Heart left ventricle (tissue), 16 donors: ENCODE measurements around the gene COL16A1. TPM values are rescaled to one million over a fixed set of nuclear protein-coding genes. Genes with fewer than 3 reads are reported as not detected.
A peak's percentile ranks its signal among the peaks of the same experiment; 100 is the strongest.

Source experiments
- ATAC-seq, 4 donors: fragments of 200-7000 bp; cut with Tn5 transposase; one replicate each; pipeline ENCODE4 v1.9.1; 2020 to 2022; ENCODE audit warnings: moderate library complexity in 4 of 4, mild to moderate bottlenecking in 3 of 4, moderate number of reproducible peaks in 1 of 4
- DNase-seq, 5 donors: peaks; one replicate each; pipeline ENCODE4 v3.0.0-alpha.2; 2020
- H3K27ac ChIP-seq, 12 donors: fragments of 200-600 bp; sonication (generic) in 4 of 12; one replicate each; pipeline versions ENCODE4 v1.5.0 to v1.8.0; 2016 to 2022; ENCODE audit warnings: mild to moderate bottlenecking in 2 of 12
- H3K27me3 ChIP-seq, 9 donors: fragments of 200-600 bp; sonication (generic) in 2 of 9; one replicate each; pipeline versions ENCODE4 v1.5.1 to v1.8.0; 2016 to 2022; ENCODE audit warnings: mild to moderate bottlenecking in 3 of 9
- H3K36me3 ChIP-seq, 9 donors: fragments of 200-600 bp; sonication (generic) in 2 of 9; one replicate each; pipeline versions ENCODE4 v1.5.0 to v1.8.0; 2018 to 2022; ENCODE audit warnings: mild to moderate bottlenecking in 2 of 9
- H3K4me1 ChIP-seq, 12 donors: fragments of 200-600 bp; sonication (generic) in 4 of 12; one replicate each; pipeline versions ENCODE4 v1.5.0 to v1.8.0; 2016 to 2022; ENCODE audit warnings: mild to moderate bottlenecking in 3 of 12
- H3K4me3 ChIP-seq, 12 donors: fragments of 200-600 bp; sonication (generic) in 4 of 12; one replicate each; pipeline versions ENCODE4 v1.5.0 to v1.8.0; 2017 to 2022; ENCODE audit warnings: mild to moderate bottlenecking in 9 of 12, moderate library complexity in 4 of 12
- H3K9me3 ChIP-seq, 12 donors: fragments of 200-600 bp; sonication (generic) in 4 of 12; one replicate each; pipeline versions ENCODE4 v1.5.0 to v1.8.0; 2016 to 2022; ENCODE audit warnings: mild to moderate bottlenecking in 1 of 12
- POLR2A ChIP-seq, 2 donors: fragments of 450-650 bp; IDR thresholded peaks; one replicate each; pipeline ENCODE4 v1.6.1; 2017; ENCODE audit warnings: antibody characterized with exemption in 2 of 2, mild to moderate bottlenecking in 2 of 2, moderate library complexity in 2 of 2
- WGBS, 4 donors: extraction: QIAGEN DNeasy Blood & Tissue Kit in 2 of 4; methylation state at CpG; one replicate each; pipeline versions ENCODE4 v1.1.5 to v1.1.7; 2013 to 2018; 5-methylcytosine and 5-hydroxymethylcytosine counted together
- intact Hi-C, 10 donors: fragments of 100-400 bp; cut with DNase I; formaldehyde crosslinking; loops; one replicate each; pipeline versions ENCODE4 v1.11.1 to v1.14.2; 2022
- polyA plus RNA-seq, 2 donors: library from polyadenylated mRNA; stranded (reverse); fragments of 200-250 nt; gene quantifications; one replicate each; pipeline ENCODE4 v1.2.3, GENCODE V29; 2013
- total RNA-seq, 9 donors: library from RNA; depleted of rRNA in 2 of 9; stranded (reverse); fragments of >200 nt in 2 of 9; fragmentation: NEBNext Ultra II Directional in 3 of 9; extraction: Animal tissue kit (Norgen Biotek cat#: 25700) in 3 of 9; gene quantifications; one replicate each; pipeline versions ENCODE4 v1.1.0 to v1.2.4, GENCODE V29; 2016 to 2023
- TF ChIP-seq, protein P1 (sequence below), 12 donors: fragments of 200-600 bp; sonication (generic) in 4 of 12; IDR thresholded peaks; one replicate each; pipeline versions ENCODE4 v1.5.0 to v1.8.0; 2018 to 2022; ENCODE audit warnings: antibody characterized with exemption in 12 of 12, mild to moderate bottlenecking in 5 of 12
- donor health status: ischemic (EF 13 %, LVEDD 7.1; RV severe dilation, severe dysfunction).
- donor health status: healthy with polysubstance abuse.
- donor health status: DM: no; HTN: yes; CAD: no.
- donor health status: DM: no; HTN: no; CAD: no.
- donor health status: ischemic (EF 25% LVEDD 6.9; RV normal size, moderate dysfunction).
- donor health status: ischemic (EF 25% LVEDD 5.7; RV mildly dilated, moderate dysfunction).
- donor health status: healthy.
- donor health status: DM: yes; HTN: yes; CAD: no.
- donor health status: ischemic (EF 35%, LVEDD 5.7; RV mildly dilated, moderate dysfunction).
- donor health status: nonischemic (EF 11% LVEDD 7.7; RV severe dilation, severe dysfunction).
- donor health status: DM: yes; HTN: yes; CAD: no.
- donor health status: PGD.
- donor health status: ischemic (EF 29% LVEDD 5.4; RV normal size, mild dysfunction).
- donor health status: nonischemic (EF 23%, LVEDD 6.1; RV moderate dilation, normal function).

The COL16A1 gene
- total and polyA plus RNA-seq, 11 donors, result 7.5 to 24.1 (median 13.1) TPM

DNA sequence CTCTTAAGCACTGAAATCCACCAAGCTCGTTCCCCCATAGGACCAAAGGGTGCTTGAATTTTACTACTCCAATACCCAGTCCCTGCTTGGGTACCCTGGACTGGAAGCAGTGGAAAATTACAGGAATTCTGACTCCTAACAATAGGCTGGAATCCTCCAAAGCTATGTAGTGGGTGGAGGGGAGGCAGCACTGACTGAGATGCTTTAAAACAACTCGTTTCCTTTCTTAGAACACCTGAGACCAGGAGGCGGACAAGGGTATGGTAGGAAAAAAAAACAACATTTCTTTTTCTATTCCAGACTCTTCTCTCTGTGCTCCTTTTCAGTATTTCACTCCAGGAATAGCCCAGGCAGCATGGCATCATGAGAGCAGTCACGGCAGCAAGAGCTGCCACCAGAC, 61.5 kb downstream of the COL16A1 start:
- intact Hi-C loops, result no loop called here
- H3K9me3 ChIP-seq, result no peaks in the 10 kb centered on the region
- H3K4me1 ChIP-seq, result peaks cover 0 to 85% (median 68%) of the 10 kb centered on the region in 12 donors
- H3K36me3 ChIP-seq, result peaks cover 0 to 9% (median 0%) of the 10 kb centered on the region in 9 donors
- no peak overlapping the region for H3K4me3 ChIP-seq
- TF ChIP-seq, protein P1, sequence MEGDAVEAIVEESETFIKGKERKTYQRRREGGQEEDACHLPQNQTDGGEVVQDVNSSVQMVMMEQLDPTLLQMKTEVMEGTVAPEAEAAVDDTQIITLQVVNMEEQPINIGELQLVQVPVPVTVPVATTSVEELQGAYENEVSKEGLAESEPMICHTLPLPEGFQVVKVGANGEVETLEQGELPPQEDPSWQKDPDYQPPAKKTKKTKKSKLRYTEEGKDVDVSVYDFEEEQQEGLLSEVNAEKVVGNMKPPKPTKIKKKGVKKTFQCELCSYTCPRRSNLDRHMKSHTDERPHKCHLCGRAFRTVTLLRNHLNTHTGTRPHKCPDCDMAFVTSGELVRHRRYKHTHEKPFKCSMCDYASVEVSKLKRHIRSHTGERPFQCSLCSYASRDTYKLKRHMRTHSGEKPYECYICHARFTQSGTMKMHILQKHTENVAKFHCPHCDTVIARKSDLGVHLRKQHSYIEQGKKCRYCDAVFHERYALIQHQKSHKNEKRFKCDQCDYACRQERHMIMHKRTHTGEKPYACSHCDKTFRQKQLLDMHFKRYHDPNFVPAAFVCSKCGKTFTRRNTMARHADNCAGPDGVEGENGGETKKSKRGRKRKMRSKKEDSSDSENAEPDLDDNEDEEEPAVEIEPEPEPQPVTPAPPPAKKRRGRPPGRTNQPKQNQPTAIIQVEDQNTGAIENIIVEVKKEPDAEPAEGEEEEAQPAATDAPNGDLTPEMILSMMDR (IDR thresholded peaks at IDR 0.05), result no peak
- TF ChIP-seq POLR2A (IDR thresholded peaks at IDR 0.05), result no peak
- no peak for ATAC-seq
- DNase-seq, result no peak
- peak overlapping the region in 2 of 12 donors; percentile 9 to 96 for H3K27ac ChIP-seq
- WGBS, 4 donors, result 71 to 79% (median 77%) methylated on average over 4 of the region's 4 CpGs
- H3K27me3 ChIP-seq, result no peaks in the 10 kb centered on the region

DNA sequence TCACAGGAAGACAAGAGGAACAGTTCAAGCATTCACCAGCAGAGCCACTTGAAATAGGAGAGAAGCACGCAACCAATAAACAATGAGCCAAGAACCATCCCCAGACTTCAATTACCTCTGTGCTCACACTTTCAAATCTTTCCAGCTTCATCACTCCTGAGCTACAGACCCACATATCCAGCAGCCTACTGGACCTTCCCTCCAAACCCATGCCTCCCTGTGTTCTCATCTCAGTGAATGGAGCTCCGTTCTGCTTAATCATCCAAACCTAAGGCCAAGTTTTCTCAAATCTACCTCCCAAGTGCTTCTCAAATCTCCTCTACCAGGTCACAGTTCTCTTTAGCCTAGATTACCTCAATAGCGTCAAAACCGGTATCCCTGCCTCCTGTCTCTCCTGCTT, 62.9 kb downstream of the COL16A1 start:
- Histone ChIP-seq H3K4me3 (no peak overlapping the region), H3K27ac (peak overlapping the region in 8 of 12 donors; percentile 4 to 48 (median 20)), H3K27me3 (no peaks in the 10 kb centered on the region), H3K4me1 (peaks cover 0 to 90% (median 69%) of the 10 kb centered on the region in 12 donors), H3K9me3 (no peaks in the 10 kb centered on the region), H3K36me3 (peaks cover 0 to 9% (median 0%) of the 10 kb centered on the region in 9 donors)
- TF ChIP-seq POLR2A (IDR thresholded peaks at IDR 0.05), result no peak
- TF ChIP-seq, protein P1 (IDR thresholded peaks at IDR 0.05), result no peak
- DNase-seq, result no peak
- intact Hi-C loops, result no loop called here
- ATAC-seq, result no peak
- WGBS, 4 donors, result 39 to 66% (median 56%) methylated on average over 4 of the region's 4 CpGs

DNA sequence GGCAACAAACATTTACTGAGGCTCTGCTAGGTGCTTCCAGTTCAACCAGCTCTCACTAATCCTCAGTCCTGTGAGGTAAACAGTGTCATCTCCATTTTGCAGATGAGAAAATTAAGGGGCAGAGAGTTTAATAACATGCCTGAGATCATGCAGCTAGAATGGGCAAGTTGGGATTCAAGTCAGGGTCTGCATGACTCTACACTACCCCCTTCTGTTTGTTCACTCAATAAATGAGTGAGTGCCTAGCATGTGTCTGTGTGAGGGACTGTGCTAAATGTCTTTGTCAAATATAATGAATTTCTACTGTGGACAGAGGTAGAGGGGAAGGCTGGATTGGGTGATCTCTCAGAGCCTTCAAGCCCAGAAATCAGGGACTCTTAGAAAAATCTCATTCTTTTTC, 63.6 kb downstream of the COL16A1 start:
- DNase-seq (no peak), ATAC-seq (no peak)
- peak overlapping the region in 1 of 12 donors; percentile 48 for H3K27ac ChIP-seq
- H3K36me3 ChIP-seq, result peaks cover 0 to 14% (median 2%) of the 10 kb centered on the region in 9 donors
- intact Hi-C loops, result no loop called here
- H3K9me3 ChIP-seq, result no peaks in the 10 kb centered on the region
- H3K4me1 ChIP-seq, result peaks cover 0 to 90% (median 66%) of the 10 kb centered on the region in 12 donors
- no peak for TF ChIP-seq POLR2A (IDR thresholded peaks at IDR 0.05)
- TF ChIP-seq, protein P1 (IDR thresholded peaks at IDR 0.05), result no peak
- H3K4me3 ChIP-seq, result no peak overlapping the region
- no peaks in the 10 kb centered on the region for H3K27me3 ChIP-seq

DNA sequence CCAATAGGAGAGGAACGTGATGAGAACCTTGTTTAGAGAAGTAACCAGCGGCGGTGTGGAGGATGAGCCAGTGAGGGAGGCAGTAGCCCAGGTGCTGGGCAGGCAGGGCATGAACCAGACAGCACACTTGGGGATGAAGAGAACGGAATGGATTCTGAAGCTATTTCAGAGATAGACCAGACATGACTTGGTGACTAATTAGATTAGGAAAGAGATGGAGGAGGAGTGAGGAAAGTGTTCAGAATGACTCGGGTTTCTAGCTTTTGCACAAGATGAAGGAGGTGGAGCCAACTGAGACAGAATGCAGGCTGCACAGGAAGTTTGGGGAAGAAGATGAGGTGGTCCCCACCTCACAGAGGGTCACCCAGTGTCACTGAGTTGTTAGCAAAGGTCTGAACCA, 64.3 kb downstream of the COL16A1 start:
- no peak for DNase-seq
- Histone ChIP-seq H3K36me3 (peaks cover 0 to 20% (median 8%) of the 10 kb centered on the region in 9 donors), H3K27me3 (no peaks in the 10 kb centered on the region), H3K4me3 (no peak overlapping the region), H3K9me3 (no peaks in the 10 kb centered on the region), H3K4me1 (peaks cover 0 to 95% (median 70%) of the 10 kb centered on the region in 12 donors), H3K27ac (no peak overlapping the region)
- WGBS, 4 donors, result 57 to 70% (median 66%) methylated on average over 5 of the region's 5 CpGs
- intact Hi-C loops, result loop anchor here in 1 of 10 donors (10.0 kb wide), 1 partner anchor 255 kb away; no protein-coding TSS in a partner anchor
- ATAC-seq, result no peak
- TF ChIP-seq, protein P1 (IDR thresholded peaks at IDR 0.05), result no peak
- no peak for TF ChIP-seq POLR2A (IDR thresholded peaks at IDR 0.05)
